Endodermal cell (in vitro differentiated cells): Measurements from ENCODE around the gene CFI. TPM values are rescaled to one million over a fixed set of nuclear protein-coding genes. Genes with fewer than 3 reads are reported as not detected.
A peak's percentile ranks its signal among the peaks of the same experiment; 100 is the strongest.

ENCODE experiments used
- DNase-seq: peaks from one replicate; pipeline ENCODE4 v3.0.0-alpha.2; 2017
- H3K27ac ChIP-seq: 2 replicates; pipeline ENCODE4 v1.5.1; 2013; ENCODE audit warnings: mild to moderate bottlenecking, low read depth, low read length, moderate library complexity
- H3K27me3 ChIP-seq: 2 replicates; pipeline ENCODE4 v1.6.1; 2013; ENCODE audit warnings: mild to moderate bottlenecking, low read length, moderate library complexity; ENCODE audit not compliant: insufficient read depth, control insufficient read depth, poor library complexity, severe bottlenecking
- H3K36me3 ChIP-seq: 2 replicates; pipeline ENCODE4 v1.7.0; 2013; ENCODE audit warnings: mild to moderate bottlenecking, low read length, moderate library complexity; ENCODE audit not compliant: control insufficient read depth, insufficient read depth
- H3K4me1 ChIP-seq: one replicate; pipeline ENCODE4 v1.7.0; 2013; ENCODE audit warnings: low read length; ENCODE audit not compliant: control insufficient read depth, insufficient read depth
- H3K4me3 ChIP-seq: 2 replicates; pipeline ENCODE4 v1.5.1; 2013; ENCODE audit warnings: mild to moderate bottlenecking, low read length, moderate library complexity
- H3K9ac ChIP-seq: 2 replicates; pipeline ENCODE4 v1.6.1; 2013; ENCODE audit warnings: mild to moderate bottlenecking, low read length, moderate library complexity; ENCODE audit not compliant: poor library complexity, severe bottlenecking; ENCODE audit errors: extremely low read depth
- H3K9me3 ChIP-seq: 2 replicates; pipeline ENCODE4 v1.6.1; 2013; ENCODE audit warnings: mild to moderate bottlenecking, low read length, moderate library complexity; ENCODE audit not compliant: control insufficient read depth
- H3K27ac Mint-ChIP-seq: 2 replicates; pipeline ENCODE4 v1.8.0; 2020; ENCODE audit warnings: mixed read lengths
- H3K27me3 Mint-ChIP-seq: 2 replicates; pipeline ENCODE4 v1.8.0; 2021; ENCODE audit warnings: mild to moderate bottlenecking, mixed read lengths; ENCODE audit not compliant: insufficient read depth
- H3K36me3 Mint-ChIP-seq: 2 replicates; pipeline ENCODE4 v1.8.0; 2020; ENCODE audit warnings: low read depth, mixed read lengths
- H3K4me1 Mint-ChIP-seq: 2 replicates; pipeline ENCODE4 v1.8.0; 2020; ENCODE audit warnings: mixed read lengths
- H3K4me3 Mint-ChIP-seq: 2 replicates; pipeline ENCODE4 v1.8.0; 2020; ENCODE audit warnings: mild to moderate bottlenecking, moderate library complexity, mixed read lengths
- H3K9me3 Mint-ChIP-seq: 2 replicates; pipeline ENCODE4 v1.8.0; 2020; ENCODE audit warnings: mild to moderate bottlenecking, mixed read lengths
- WGBS, 2 experiments: methylation state at CpG; one replicate each; pipeline versions ENCODE4 v1.1.5 to v1.1.7; 2013; ENCODE audit warnings: missing lambda C conversion rate in 2 of 2, mixed read lengths in 1 of 2; ENCODE audit not compliant: insufficient coverage in 1 of 2, insufficient read length in 1 of 2; 5-methylcytosine and 5-hydroxymethylcytosine counted together
- total RNA-seq, 2 donors: library from RNA; stranded (reverse); fragmentation: NEBNext Ultra II Directional in 1 of 2; extraction: Animal tissue kit (Norgen Biotek cat#: 25700) in 1 of 2; gene quantifications; 2 replicates in 1 of 2; 3 replicates in 1 of 2; pipeline ENCODE4 v1.2.1, GENCODE V29; 2021
- TF ChIP-seq, protein P1 (sequence below): fragments of 200-600 bp; sonication (generic); conservative IDR thresholded peaks from 2 replicates; pipeline ENCODE4 v1.5.0; 2021; ENCODE audit warnings: antibody characterized with exemption, mild to moderate bottlenecking

CFI gene
- total RNA-seq, 2 donors from 2014 or later = not detected

- WGBS, 2 experiments = 63 to 74% methylated on average over 5 of the region's 5 CpGs
- TF ChIP-seq, protein P1, sequence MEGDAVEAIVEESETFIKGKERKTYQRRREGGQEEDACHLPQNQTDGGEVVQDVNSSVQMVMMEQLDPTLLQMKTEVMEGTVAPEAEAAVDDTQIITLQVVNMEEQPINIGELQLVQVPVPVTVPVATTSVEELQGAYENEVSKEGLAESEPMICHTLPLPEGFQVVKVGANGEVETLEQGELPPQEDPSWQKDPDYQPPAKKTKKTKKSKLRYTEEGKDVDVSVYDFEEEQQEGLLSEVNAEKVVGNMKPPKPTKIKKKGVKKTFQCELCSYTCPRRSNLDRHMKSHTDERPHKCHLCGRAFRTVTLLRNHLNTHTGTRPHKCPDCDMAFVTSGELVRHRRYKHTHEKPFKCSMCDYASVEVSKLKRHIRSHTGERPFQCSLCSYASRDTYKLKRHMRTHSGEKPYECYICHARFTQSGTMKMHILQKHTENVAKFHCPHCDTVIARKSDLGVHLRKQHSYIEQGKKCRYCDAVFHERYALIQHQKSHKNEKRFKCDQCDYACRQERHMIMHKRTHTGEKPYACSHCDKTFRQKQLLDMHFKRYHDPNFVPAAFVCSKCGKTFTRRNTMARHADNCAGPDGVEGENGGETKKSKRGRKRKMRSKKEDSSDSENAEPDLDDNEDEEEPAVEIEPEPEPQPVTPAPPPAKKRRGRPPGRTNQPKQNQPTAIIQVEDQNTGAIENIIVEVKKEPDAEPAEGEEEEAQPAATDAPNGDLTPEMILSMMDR = no peak
- H3K36me3 ChIP-seq = peaks cover 4% of the 10 kb centered on the region
Observed at GRCh38 chr4:109847896-109848442, 46.2 kb upstream of the CFI start, which contains the start of gene LRIT3. Gene LRIT3, plus strand, starts transcription at chr4:109848107. Its CDS starts 95 bp downstream, at chr4:109848202.

GRCh38 chr4:109846395-109847098, 44.7 kb upstream of the CFI start:
- WGBS, 2 experiments = 43 to 68% methylated on average over 3 to 6 of the region's 6 CpGs
- peaks cover 30% of the 10 kb centered on the region for H3K4me1 Mint-ChIP-seq
- peak overlapping the region; percentile 38 for H3K27ac Mint-ChIP-seq

More at GRCh38 chr4:109847896-109848442, 46.2 kb upstream of the CFI start, which contains the start of gene LRIT3:
- H3K4me3 Mint-ChIP-seq = peak within 1 kb of the TSS; percentile 16
- no peak for DNase-seq
- H3K9me3 Mint-ChIP-seq = peaks cover under 1% of the 10 kb centered on the region
- peak within 1 kb of the TSS; percentile 69 for H3K27ac Mint-ChIP-seq
- Histone ChIP-seq H3K27ac (no peak within 1 kb of the TSS), H3K9ac (peak within 1 kb of the TSS; percentile 32), H3K4me3 (peak within 1 kb of the TSS; percentile 15), H3K9me3 (no peaks in the 10 kb centered on the region), H3K4me1 (peaks cover 7% of the 10 kb centered on the region), H3K27me3 (no peaks in the 10 kb centered on the region)
- H3K4me1 Mint-ChIP-seq = peaks cover 30% of the 10 kb centered on the region
- H3K27me3 Mint-ChIP-seq = no peaks in the 10 kb centered on the region
- H3K36me3 Mint-ChIP-seq = peaks cover under 1% of the 10 kb centered on the region

DNA sequence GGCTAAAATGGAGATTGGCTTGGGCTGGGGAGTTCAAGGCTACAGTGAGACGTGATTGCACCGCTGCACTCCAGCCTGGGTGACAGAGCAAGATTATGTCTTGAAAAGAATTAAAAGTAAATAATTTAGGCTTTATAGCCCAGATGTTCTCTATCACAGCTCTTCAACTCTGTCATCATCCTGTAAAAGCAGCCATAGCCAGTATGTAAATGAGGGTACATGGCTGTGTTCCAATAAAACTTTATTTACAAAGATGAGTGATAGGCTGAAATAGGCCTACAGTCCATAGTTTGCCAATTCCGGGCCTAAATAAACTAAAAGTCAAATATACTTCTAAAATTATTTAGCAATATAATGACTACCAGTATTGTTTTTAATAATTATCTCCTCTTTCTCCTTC, 35.2 kb upstream of the CFI start:
- H3K36me3 Mint-ChIP-seq = no peaks in the 10 kb centered on the region
- H3K4me3 Mint-ChIP-seq = no peak overlapping the region
- no peak for DNase-seq
- no peak overlapping the region for H3K27ac ChIP-seq
- 100% methylated on average over 3 of the region's 3 CpGs; no CpG with 5 or more reads in 1 of the 2 experiments for WGBS, 2 experiments
- H3K4me1 ChIP-seq = no peaks in the 10 kb centered on the region
- peaks cover 3% of the 10 kb centered on the region for H3K9me3 Mint-ChIP-seq
- H3K27me3 Mint-ChIP-seq = no peaks in the 10 kb centered on the region
- no peak overlapping the region for H3K27ac Mint-ChIP-seq
- no peaks in the 10 kb centered on the region for H3K4me1 Mint-ChIP-seq
- no peaks in the 10 kb centered on the region for H3K36me3 ChIP-seq
- TF ChIP-seq, protein P1 = no peak
- no peaks in the 10 kb centered on the region for H3K27me3 ChIP-seq
- H3K9me3 ChIP-seq = no peaks in the 10 kb centered on the region
- H3K9ac ChIP-seq = no peak overlapping the region
- H3K4me3 ChIP-seq = no peak overlapping the region

More at GRCh38 chr4:109846395-109847098, 44.7 kb upstream of the CFI start:
- TF ChIP-seq, protein P1 = no peak
- H3K9ac ChIP-seq = peak overlapping the region; percentile 32
- H3K9me3 ChIP-seq = no peaks in the 10 kb centered on the region
- Mint-ChIP-seq H3K9me3 (no peaks in the 10 kb centered on the region), H3K27me3 (no peaks in the 10 kb centered on the region), H3K36me3 (no peaks in the 10 kb centered on the region), H3K4me3 (no peak overlapping the region)
- peak; percentile 62 for DNase-seq
- peaks cover 7% of the 10 kb centered on the region for H3K4me1 ChIP-seq
- no peaks in the 10 kb centered on the region for H3K27me3 ChIP-seq
- H3K36me3 ChIP-seq = peaks cover 4% of the 10 kb centered on the region
- peak overlapping the region; percentile 3 for H3K4me3 ChIP-seq
- no peak overlapping the region for H3K27ac ChIP-seq
